K562 (cell line): ENCODE results near the gene GALNS. TPM values are rescaled to one million over a fixed set of nuclear protein-coding genes. Genes with fewer than 3 reads are reported as not detected.

Experiments
- BHLHE40 ChIP-seq: IDR thresholded peaks from 2 replicates; pipeline ENCODE4 v1.6.1; 2011; ENCODE audit warnings: low read length, improper control_type of control experiment
- BRCA1 ChIP-seq, 2 experiments: fragments of 450-650 bp in 1 of 2; sonication (generic) in 1 of 2; formaldehyde crosslinking in 1 of 2; IDR thresholded peaks; 2 replicates each; pipeline versions ENCODE4 v1.5.0 to v1.6.1; 2017 to 2020; ENCODE audit warnings: mild to moderate bottlenecking in 1 of 2, missing genetic modification reagents in 1 of 2
- ELF2 ChIP-seq: fragments of 250-450 bp; sonication (Bioruptor Pico); IDR thresholded peaks from 2 replicates; pipeline ENCODE4 v1.5.0; 2021; ENCODE audit warnings: mild to moderate bottlenecking
- FIP1L1 ChIP-seq: fragments of 200-400 bp; formaldehyde crosslinking; IDR thresholded peaks from 2 replicates; pipeline ENCODE4 v1.6.1; 2018; ENCODE audit warnings: mild to moderate bottlenecking, low read depth, low read length; ENCODE audit not compliant: poor library complexity, severe bottlenecking
- FOXA3 ChIP-seq, 2 experiments: fragments of 450-650 bp in 1 of 2; sonication (generic) in 1 of 2; formaldehyde crosslinking; IDR thresholded peaks in 1 of 2; conservative IDR thresholded peaks in 1 of 2; 2 replicates each; pipeline versions ENCODE4 v1.4.0 to v1.8.0; 2020 to 2022; ENCODE audit warnings: mild to moderate bottlenecking in 2 of 2, missing genetic modification reagents in 1 of 2
- HMGN3 ChIP-seq: IDR thresholded peaks from 2 replicates; pipeline ENCODE4 v1.6.1; 2011; ENCODE audit warnings: borderline replicate concordance, low read depth, mild to moderate bottlenecking, mixed read lengths, low read length; ENCODE audit not compliant: insufficient read length; ENCODE audit errors: extremely low read depth
- KDM2B ChIP-seq: fragments of 250-450 bp; sonication (Bioruptor Pico); IDR thresholded peaks from 2 replicates; pipeline ENCODE4 v1.8.0; 2021; ENCODE audit warnings: mild to moderate bottlenecking, moderate library complexity
- KDM5B ChIP-seq: fragments of 200-600 bp; sonication (generic); IDR thresholded peaks from 2 replicates; pipeline ENCODE4 v1.6.1; 2012; ENCODE audit warnings: low read depth, mild to moderate bottlenecking, moderate library complexity, low read length, control low read depth, inconsistent platforms; ENCODE audit not compliant: insufficient replicate concordance
- MYC ChIP-seq, 2 experiments: fragments of 250-450 bp in 1 of 2; sonication (Bioruptor Pico) in 1 of 2; IDR thresholded peaks; 2 replicates each; pipeline versions ENCODE4 v1.5.1 to v1.6.1; 2012 to 2021; ENCODE audit warnings: low read depth in 2 of 2, borderline replicate concordance in 1 of 2, improper control_type of control experiment in 1 of 2, low read length in 1 of 2, mild to moderate bottlenecking in 1 of 2, moderate library complexity in 1 of 2
- NEUROD1 ChIP-seq: fragments of 150-350 bp; IDR thresholded peaks from 2 replicates; pipeline ENCODE4 v1.6.1; 2014; ENCODE audit warnings: borderline replicate concordance, low read length, low read depth; ENCODE audit not compliant: partially characterized antibody
- NR1H2 ChIP-seq: sonication (generic); formaldehyde crosslinking; IDR thresholded peaks from 2 replicates; pipeline ENCODE4 v1.4.0; 2020; ENCODE audit warnings: mild to moderate bottlenecking, missing genetic modification reagents
- POLR2G ChIP-seq: fragments of 200-400 bp; formaldehyde crosslinking; IDR thresholded peaks from 2 replicates; pipeline ENCODE4 v1.6.1; 2017; ENCODE audit warnings: low read depth, mild to moderate bottlenecking, antibody characterized with exemption, low read length, moderate library complexity
- RAD51 ChIP-seq: fragments of 450-650 bp; IDR thresholded peaks from 2 replicates; pipeline ENCODE4 v1.7.1; 2016; ENCODE audit warnings: low read depth, mild to moderate bottlenecking, borderline replicate concordance
- RB1 ChIP-seq: fragments of 450-650 bp; IDR thresholded peaks from 2 replicates; pipeline ENCODE4 v1.6.1; 2017; ENCODE audit warnings: low read depth, mild to moderate bottlenecking
- RREB1 ChIP-seq: fragments of 250-450 bp; sonication (Bioruptor Pico); IDR thresholded peaks from 2 replicates; pipeline ENCODE4 v1.4.0; 2020
- SNAPC5 ChIP-seq: fragments of 250-450 bp; sonication (Bioruptor Pico); IDR thresholded peaks from 2 replicates; pipeline ENCODE4 v1.8.0; 2021; ENCODE audit warnings: moderate library complexity, mild to moderate bottlenecking, inconsistent platforms
- USF1 ChIP-seq: sonication (generic); formaldehyde crosslinking; IDR thresholded peaks from 2 replicates; pipeline ENCODE4 v1.9.0; 2022; ENCODE audit warnings: mild to moderate bottlenecking, missing genetic modification reagents
- ZNF12 ChIP-seq: sonication (generic); formaldehyde crosslinking; IDR thresholded peaks from 2 replicates; pipeline ENCODE4 v1.4.0; 2020; ENCODE audit warnings: mild to moderate bottlenecking, missing genetic modification reagents
- polyA plus RNA-seq, 8 experiments: library from polyadenylated mRNA; depleted of rRNA in 4 of 8; stranded (reverse) in 5 of 8; unstranded in 3 of 8; fragments of >200 nt; fragmentation: Nextera tagmentation in 2 of 8; fragmentation: Illumina TruSeq in 1 of 8; extraction: Ambion mirVana in 2 of 8; extraction: Trizol in 1 of 8; gene quantifications; 2 replicates each; pipeline versions ENCODE4 v1.2.1 to v1.2.3, GENCODE V29; 2011 to 2014; ENCODE audit warnings: inconsistent platforms in 1 of 8, missing spikeins in 1 of 8
- total RNA-seq, 7 experiments: library from RNA; depleted of rRNA in 6 of 7; stranded (reverse); fragments of >200 nt in 6 of 7; fragmentation: Illumina TruSeq in 2 of 7; extraction: Trizol in 2 of 7; gene quantifications; 2 replicates each; pipeline versions ENCODE4 v1.2.1 to v1.2.3, GENCODE V29; 2011 to 2021; ENCODE audit warnings: low replicate concordance in 1 of 7

Gene GALNS
- total and polyA plus RNA-seq, 9 of the 15 experiments (the other 6 are each of a cell fraction or from before 2014, with no cell fraction given), result 0.38 to 13.2 (median 4.3) TPM

DNA sequence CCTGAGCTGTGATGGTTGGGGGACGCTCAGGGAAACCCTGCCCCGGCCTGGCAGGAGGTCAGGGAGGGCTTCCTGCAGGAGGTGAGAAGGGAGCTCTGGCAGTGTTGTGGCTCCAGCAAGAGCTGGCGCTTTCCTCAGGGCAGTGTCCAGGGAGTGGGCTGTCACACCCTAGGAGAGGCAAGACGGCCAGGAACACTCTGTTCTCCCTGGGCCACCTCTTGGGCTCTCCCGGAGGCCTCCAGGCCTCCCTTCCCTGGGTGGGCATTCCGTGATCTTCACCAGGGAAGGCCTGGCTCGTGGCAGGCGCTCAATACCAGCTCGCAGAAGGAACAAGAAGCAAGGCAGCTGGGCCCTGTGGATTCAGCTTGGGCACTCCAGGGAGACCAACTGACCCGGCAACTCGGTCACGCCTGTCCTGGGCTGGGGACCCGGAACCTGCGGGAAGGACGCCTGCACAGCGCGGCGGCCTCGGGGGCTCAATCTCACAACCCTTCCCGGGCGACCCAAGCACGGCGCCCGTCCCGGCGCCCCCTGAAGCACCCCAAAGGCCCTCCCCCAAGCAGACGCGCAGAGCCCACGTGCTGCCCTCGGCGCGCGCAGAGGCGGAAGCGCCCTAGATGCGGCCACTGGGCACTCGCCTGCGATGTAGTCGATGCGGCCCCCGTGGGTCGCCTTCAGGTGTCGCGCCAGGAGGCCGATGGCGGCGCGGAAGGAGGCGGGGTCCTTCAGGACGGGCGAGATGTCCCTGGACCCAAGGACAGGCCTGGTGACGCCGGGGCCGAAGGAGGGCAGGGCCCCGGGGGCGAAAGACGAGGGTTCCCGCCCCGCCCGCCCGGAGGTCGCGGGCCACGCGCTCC lies 45.6 kb downstream of the GALNS start (continued):
- TF ChIP-seq RREB1, result no peak
- peak in 1 of 2 experiments; percentile 59; a peak in 1 of 4 replicates for TF ChIP-seq FOXA3 (CRISPR knock-in tag; conservative IDR thresholded peaks at IDR 0.05 in 1 of 2, IDR thresholded peaks at IDR 0.05 in 1 of 2)
- TF ChIP-seq MYC (IDR thresholded peaks at IDR 0.05; ENCODE audit: low read depth, low read length), result no peak
- TF ChIP-seq MYC (CRISPR knock-in tag; IDR thresholded peaks at IDR 0.05; ENCODE audit: borderline replicate concordance, low read depth), result peak; percentile 88; the same call in 1 of the 2 replicates
- TF ChIP-seq ZNF12 (CRISPR knock-in tag), result peak; percentile 64; the same call in 1 of the 2 replicates
- TF ChIP-seq RAD51, result peak; percentile 78
- 0 out of 2 replicates have a peak, but pooled peaks have one; percentile 8 for TF ChIP-seq KDM2B
- peak; percentile 93; the same call in 1 of the 2 replicates for TF ChIP-seq NR1H2 (CRISPR knock-in tag)
- peak; percentile 32 for TF ChIP-seq HMGN3
- TF ChIP-seq FIP1L1, result peak; percentile 97
- peak; percentile 95 for TF ChIP-seq USF1
- peak; percentile 69 for TF ChIP-seq BHLHE40
- TF ChIP-seq KDM5B, result peak; percentile 17
- no peak for TF ChIP-seq SNAPC5
- no peak for TF ChIP-seq BRCA1 (IDR thresholded peaks at IDR 0.05)
- TF ChIP-seq BRCA1 (CRISPR knock-in tag; IDR thresholded peaks at IDR 0.05), result peak; percentile 88; the same call in 1 of the 2 replicates
- 0 out of 2 replicates have a peak, but pooled peaks have one; percentile 26 for TF ChIP-seq RB1
- TF ChIP-seq NEUROD1, result no peak
- TF ChIP-seq POLR2G, result peak; percentile 79
- peak; percentile 95 for TF ChIP-seq ELF2 (CRISPR knock-in tag)
